HG03025 (cell line): Measurements from ENCODE around the gene LUC7L.
A peak's percentile ranks its signal among the peaks of the same experiment; 100 is the strongest.
"Not testable (repeated sequence)": the region's sequence is repeated elsewhere in the genome, so short reads cannot be mapped to it uniquely, and the experiment has no call there.

Experiments used
- ATAC-seq: cut with Tn5 transposase; IDR thresholded peaks from one replicate; pipeline ENCODE4 v1.9.1; 2021; ENCODE audit warnings: mild to moderate bottlenecking, moderate library complexity; ENCODE audit not compliant: unreplicated experiment, low FRiP score

The LUC7L gene

DNA sequence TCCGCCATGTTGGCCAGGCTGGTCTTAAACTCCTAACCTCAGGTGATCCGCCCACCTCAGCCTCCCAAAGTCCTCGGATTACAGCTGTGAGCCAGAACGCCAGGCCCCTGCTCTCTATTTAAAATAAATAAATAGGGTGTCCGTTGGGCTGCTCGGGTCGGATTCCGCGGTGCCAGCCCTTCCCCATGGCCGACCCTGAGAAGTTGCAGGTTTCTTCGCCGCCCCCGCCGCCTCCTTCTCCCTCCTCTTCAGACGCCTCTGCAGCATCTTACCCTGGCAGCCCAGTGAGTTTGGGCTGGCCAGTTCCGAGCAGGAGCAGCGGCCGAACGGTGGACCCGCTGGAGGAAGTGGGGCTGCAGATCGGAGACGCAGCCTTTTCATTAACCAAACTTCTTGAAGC is 1.7 kb upstream of the LUC7L start:
- ATAC-seq = no peak

DNA sequence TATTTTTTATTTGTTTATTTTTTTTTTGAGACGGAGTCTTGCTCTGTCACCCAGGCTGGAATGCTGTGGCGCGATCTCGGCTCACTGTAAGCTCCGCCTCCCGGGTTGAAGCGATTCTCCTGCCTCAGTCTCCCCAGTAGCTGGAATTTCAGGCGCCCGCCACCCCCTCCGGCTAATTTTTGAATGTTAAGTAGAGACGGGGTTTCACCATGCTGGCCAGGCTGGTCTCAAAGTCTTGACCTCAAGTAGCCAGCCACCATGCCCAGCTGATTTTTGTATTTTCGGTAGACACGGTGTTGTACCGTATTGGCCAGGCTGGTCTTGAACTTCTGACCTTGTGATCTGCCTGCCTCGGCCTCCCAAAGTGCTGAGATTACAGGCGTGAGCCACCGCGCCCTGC is 1.1 kb upstream of the LUC7L start:
- ATAC-seq = not testable (repeated sequence)

DNA sequence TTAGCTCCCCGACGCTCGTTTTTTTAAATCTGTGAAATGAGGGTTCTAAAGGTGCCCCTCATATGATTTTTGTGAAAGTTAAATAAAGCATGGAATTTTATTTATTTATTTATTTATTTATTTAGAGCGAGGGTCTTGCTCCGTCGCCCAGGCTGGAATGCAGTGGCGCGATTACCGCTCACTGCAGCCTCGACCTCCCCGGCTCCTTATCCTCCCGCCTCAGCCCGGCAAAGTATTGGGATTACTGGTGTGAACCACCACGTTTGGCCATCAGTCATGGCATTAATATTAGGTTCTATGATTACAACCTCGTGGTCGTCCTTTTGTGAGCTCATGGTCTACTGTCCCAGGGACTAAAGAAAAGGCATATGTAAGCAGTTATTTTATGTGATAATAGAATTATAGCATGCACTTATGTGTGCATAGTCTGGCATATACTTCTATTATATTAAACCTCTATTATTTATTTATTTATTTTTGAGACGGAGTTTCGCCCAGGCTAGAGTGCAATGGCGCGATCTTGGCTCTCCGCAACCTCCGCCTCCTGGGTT is 557 bp upstream of the LUC7L start:
- ATAC-seq = no peak

DNA sequence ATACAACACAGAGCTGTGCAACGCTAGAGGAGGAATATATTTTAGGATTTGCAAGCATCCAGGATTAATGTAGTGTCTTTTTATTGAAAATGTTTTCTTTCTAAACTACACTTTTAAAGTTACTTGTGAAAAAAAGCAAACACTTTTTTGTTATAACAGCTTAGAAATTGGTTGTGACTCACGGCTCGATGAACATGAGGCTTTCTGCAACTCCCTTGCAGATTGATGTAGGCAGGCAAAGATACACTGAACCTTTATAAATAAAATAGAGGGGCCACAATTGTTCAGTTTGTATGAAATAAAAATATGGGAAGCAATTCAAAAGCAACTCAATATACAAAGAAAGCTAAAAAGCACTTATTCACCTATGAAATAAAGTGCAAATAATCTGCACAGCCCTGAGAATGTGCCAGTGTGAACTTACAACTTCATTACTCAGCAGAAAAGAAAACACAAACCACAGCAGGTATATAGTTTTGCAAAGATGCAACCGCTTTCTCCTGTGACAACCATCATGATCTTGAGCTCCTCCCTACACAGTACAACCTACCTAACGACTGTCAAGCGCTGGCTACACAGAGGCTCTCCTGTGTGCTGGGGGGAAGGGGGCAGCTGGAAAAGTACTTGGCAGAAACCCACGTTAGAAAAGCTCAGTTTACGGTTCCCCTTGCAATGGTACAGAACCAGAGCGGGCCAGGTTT is 948 bp downstream of the LUC7L start:
- ATAC-seq = peak; percentile 21

DNA sequence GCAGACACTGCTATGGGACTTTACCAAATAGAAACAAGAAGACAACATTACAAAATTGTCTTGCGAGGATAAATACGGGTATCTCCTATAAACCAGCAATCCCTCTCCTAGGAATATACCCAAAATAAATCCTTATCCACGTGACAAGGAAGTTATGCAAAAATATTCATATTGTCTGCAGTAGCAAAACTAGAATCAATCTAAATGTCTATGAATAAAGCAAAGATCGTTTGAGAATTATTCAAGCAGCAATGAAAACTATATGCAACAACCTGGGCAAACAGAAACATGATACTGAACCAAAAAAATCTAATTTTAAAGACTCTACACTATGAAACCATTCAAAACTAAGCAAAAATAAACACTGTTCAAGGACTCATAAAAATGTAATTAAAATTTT is 9.2 kb downstream of the LUC7L start:
- no peak for ATAC-seq

DNA sequence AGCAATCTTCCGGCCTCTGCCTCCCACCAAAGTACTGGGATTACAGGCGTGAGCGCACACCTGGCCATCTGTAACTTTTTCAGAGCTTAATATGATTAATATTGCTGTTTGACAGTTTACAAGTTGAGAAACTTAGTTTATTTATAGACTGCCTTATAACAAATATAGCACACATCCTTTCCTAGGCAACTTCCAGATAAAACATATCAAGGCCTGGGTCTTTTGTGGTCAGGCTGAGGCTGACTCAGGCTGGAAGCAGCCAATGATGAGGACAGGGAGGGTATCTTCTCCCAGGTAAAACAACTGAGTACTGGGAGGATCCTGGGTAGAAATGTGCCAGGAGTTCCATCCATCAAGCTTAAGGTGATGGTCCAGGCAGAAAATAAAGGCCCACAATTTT is 16.2 kb downstream of the LUC7L start:
- ATAC-seq = no peak

DNA sequence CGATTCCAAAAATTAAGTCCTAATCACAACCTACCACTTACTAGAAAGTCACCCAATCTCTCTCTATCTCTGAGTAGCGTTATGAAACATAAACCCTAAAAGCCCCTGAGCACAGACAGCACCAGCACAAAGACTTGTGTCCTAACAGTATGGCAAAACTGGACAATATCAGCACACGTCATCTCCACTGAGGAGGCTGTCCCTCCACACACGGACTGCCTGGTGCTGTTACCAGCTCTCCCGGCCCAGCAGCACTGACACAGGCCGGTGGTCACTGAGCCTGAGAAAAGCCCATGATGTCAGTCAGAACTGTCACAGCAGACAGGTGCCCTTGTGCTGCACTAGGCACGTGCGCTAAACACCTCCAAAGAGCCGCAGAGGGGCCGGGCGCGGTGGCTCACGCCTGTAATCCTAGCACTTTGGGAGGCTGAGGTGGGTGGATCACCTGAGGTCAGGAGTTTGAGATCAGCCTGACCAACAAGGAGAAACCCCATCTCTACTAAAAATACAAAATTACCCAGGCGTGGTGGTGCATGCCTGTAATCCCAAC is 17.5 kb downstream of the LUC7L start:
- not testable (repeated sequence) for ATAC-seq

DNA sequence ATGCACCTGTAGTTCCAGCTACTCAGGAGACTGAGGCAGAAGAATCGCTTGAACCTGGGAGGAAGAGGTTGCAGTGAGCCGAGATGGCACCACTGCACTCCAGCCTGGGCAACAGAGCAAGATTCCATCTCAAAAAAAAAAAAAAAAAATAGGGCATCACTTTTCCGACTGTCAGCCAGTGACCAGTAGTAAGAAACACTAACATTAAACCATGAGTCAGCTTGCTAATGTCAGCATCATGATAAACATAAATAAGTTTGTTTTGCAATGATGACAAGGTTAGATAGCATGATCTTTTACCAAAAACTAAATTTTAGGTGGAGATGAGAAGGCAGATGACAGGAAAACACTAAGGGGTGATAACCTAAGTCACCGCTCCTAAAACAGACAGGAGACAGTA is 19.9 kb downstream of the LUC7L start:
- not testable (repeated sequence) for ATAC-seq

DNA sequence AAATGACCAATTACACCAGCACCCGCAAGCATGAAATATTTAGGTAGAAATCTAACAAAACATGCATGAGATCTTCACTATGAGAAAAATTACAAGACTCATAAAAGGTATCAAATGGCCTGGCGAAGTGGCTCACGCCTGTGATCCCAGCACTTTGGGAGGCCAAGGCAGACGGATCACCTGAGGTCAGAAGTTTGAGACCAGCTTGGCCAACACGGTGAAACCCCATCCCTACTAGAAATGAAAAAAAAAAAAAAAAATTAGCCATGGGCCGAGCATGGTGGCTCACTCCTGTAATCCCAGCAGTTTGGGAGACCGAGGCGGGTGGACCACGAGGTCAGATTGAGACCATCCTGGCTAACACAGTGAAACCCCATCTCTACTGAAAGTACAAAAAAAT is 25.2 kb downstream of the LUC7L start:
- not testable (repeated sequence) for ATAC-seq

DNA sequence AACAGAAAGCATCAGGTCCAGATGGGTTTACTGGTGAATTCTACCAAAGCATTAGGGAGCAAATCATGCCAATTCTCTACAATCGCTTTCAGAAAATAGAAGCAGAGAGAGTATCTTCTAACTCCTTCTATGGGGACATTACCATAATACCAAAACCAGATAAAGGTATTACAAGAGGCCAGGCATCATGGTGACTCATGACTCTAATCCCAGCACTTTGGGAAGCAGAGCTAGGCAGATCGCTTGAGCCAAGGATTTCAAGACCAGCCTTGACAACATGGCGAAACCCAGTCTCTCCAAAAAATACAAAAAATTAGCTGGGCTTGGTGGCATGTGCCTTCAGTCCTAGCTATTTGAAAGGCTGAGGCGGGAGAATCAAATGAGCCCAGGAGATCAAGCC is 26.0 kb downstream of the LUC7L start:
- no peak for ATAC-seq

DNA sequence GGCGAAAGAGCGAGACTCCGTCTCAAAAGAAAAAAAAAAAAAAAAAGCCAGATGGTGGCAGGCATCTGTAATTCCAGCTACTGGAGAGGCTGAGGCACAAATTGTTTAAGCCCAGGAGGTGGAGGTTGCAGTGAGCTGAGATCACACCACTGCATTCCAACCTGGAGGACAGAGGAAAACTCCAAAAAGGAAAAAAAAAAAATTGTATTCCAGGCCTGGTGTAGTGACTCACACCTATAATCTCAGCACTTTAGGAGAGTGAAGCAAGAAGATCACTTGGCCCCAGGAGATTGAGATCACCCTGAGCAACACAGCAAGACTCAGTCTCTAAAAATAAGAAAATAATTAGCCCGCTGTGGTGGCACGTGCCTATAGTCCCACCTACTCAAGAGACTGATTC is 28.9 kb downstream of the LUC7L start:
- ATAC-seq = no peak

DNA sequence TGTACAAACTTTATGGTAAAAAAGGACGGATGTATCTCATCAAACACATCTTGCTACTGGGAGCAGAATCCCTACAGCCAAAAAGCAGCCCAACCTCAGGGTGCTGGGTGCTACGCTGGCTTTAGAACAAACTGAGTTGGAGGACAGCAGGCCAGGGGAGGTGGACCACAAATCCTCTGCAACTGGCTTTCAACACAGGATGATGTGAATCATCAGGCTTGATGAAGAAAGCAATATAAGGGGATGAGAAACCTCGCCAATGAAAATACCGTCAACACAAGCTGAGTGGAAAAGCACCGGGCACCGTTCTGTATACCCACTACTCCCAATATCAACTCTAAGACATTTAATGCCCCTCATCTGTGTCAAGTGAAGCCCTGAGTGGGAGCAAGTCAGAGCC is 34.7 kb downstream of the LUC7L start:
- ATAC-seq = no peak

DNA sequence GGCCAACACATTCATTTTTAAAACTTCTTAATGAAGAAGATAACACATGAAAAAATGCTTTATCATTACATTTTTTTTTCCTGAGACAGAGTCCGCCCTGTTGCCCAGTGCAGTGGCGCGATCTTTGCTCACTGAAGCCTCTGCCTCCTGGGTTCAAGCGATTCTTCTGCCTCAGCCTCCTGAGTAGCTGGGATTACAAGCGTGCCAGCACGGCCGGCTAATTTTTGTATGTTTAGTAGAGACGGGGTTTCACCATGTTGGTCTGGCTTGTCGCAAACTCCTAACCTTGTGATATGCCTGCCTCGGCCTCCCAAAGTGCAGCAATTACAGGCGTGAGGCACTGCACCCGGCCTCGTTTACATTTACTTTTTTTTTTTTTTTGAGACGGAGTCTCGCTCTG is 35.8 kb downstream of the LUC7L start:
- ATAC-seq = no peak

DNA sequence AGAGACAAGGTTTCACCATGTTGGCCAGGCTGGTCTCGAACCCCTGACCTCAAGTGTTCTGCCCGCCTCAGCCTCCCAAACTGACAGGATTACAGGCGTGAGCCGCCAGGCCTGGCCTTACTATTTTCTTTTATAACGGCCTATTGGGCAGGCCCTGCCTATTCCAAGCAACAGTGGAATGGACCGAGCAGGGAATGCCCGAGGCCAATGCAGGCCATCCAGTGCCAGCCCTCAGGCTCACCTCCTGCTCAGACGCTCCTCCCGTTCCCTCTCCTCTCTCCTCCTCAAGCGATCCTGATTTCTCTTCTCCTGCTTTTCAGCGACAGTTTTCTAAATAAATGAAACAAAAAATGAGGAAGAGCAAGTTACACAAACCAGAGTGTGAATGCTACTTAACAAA is 36.6 kb downstream of the LUC7L start:
- ATAC-seq = no peak

DNA sequence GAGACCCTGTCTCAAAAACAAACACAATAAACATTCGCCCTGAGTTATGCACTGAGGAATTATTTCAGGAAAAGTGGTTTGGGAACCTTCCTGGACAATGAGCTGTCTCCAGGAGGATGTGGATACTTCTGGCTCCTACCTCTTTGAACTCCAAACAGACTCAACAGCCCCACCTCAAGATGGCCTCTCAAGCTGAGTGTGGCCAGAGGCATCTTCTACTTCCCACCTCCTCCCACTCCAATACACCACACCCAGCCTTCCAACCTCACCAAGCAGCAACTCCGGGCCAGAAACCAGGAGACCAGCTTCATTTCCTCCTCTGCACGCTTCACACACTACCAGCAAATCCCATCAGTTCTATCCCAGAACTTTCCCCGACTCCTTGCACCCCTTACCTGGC is 37.4 kb downstream of the LUC7L start:
- no peak for ATAC-seq

DNA sequence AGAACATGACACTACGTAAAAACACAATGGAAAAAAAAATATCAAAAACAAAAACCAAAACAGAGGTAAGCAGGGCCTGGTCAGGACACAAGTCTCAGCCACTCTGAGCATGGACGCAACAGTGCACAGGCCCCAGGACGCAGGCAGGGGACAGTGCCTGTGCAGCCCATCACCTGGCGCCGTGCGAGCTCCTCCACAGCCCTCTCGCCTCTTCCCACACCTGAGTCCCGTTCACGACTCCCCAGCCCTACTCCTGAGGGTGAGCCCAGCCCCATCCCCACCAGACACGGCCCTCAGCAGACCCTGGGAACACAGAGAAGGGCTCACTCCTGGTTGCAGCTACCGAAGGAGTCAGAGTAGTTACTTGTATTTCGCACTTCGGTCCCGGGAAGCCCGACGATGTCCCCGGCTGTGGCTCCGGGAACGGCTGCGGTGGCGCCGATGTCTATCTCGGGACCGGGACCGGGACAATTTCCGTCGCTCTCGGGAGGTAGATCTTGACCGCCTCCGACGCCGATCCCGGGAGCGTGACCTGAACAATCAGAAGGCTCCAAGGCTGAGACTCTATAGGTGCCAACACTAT is 39.6 kb downstream of the LUC7L start:
- ATAC-seq = no peak

DNA sequence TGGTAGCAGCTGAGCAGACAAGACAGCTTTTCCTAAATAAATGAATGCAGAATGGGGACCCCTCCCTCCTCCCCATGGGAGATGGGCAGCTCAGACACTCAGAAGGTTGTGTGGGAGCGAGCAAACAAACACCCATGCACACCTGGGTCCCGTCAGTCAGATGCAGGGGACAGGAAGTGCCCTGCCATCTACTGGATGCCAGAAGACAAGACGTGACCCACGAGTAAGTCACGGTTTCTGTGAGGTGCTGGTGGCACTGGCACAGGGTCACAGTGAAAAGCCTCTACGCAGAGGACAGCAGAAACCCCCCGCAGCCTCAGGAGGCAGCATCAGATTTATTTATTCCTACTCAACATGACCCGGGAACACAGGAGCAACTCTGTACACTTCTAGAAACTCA is 40.6 kb downstream of the LUC7L start:
- no peak for ATAC-seq

DNA sequence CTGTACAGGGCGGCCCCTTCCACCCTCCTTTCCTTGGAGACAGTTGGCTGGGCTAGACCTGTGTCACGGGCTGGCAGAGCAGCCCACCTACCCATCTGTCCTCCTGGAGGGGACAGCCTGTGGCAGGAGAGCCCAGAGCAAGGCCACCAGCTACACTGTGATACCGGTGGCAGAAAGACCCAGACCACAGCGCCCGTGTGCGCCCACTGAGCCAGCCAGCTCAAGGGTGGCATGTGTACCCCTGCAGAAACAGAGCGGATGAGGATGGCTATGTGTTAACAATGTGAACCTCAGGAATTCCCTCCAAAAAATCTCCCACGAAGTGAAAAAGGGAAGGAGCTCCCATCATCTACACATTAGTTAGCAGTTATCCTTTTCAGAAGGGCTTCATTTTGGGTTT is 41.9 kb downstream of the LUC7L start:
- ATAC-seq = no peak

DNA sequence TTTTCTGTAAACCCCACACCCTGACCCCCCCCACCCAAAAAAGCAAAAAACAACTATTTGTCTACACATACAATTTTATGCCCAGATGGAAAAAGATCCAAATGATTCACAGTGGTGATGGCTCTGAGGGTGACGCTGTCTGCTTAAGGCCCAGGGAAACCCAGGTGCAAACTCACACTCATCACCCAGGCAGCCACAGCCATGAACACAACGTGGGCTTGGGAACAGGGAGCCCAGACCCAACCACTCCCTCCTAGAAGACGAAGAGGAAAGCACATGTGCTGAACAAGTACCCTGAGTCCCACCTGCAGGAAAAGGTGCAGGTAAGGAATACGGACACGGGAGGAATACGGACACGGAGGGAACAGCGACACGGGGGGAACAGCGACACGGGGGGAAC is 43.6 kb downstream of the LUC7L start:
- no peak for ATAC-seq

DNA sequence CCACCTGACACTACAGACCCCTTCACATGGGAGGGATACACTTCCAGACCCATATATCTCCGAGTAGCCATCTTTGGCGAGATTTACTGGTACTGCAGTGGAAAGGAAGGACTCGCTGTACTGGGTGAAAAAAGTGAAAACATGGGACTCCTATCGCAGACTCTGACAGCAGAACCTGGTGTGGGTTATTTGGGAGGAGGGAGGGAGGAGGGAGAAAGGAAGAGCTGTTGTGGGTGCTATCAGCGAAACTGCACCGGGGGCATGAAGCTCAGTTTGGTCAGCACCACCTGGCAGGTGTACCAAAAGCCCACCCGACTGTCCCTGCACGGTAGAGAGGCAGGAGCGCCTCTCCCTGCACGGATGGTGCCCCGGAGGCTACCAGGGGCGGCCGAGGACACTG is 44.0 kb downstream of the LUC7L start:
- no peak for ATAC-seq

DNA sequence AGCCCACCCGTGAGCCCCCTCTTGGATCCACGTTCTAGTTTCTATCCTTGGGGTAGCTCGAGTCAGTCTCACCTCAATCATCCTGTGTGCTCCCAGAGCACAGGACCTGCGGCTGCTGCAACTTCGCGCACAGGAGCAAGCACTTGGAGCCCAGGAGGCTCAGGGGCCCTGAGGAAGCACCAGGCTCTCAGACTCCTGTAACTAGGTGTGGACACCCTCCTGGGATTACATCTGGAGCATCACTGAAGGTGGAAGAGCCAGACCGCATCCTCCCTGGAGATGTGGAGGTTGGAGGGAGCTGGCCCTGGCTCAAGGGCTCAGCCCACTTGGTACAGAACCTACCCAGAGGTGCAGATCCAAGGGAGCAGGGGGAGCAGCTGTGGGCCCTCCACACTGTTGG is 46.2 kb downstream of the LUC7L start:
- no peak for ATAC-seq

DNA sequence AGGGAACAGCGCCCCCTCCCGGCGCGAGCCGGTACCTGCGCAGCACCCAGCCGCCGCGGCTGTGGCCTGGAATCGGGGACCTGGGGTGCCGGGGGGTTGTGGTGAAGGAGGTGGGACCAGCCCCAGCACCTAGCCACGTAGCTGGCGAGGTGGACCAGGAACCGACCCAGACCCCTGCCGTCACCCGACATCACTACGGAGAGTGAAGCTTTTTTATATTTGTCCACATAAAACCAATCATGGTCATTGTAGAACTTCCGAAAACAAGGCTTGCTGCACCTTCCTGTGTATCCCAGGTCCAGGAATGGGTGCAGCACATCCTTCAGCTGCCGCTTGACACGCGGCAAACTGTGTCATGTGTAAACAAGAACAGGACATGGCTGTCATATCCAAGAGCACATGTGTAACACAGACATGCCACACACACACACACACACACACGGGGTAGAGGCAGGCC is 47.7 kb downstream of the LUC7L start:
- no peak for ATAC-seq
